Esophagus squamous epithelium (tissue), 4 donors: ENCODE results near the gene SLC23A3.

Experiments
- POLR2A ChIP-seq, 4 donors: fragments of 450-650 bp; IDR thresholded peaks; one replicate each; pipeline ENCODE4 v1.6.1; 2017; ENCODE audit warnings: antibody characterized with exemption in 4 of 4, mild to moderate bottlenecking in 4 of 4, moderate library complexity in 3 of 4
- TF ChIP-seq, protein P1 (sequence below), 6 experiments: fragments of 450-650 bp in 4 of 6; fragments of 200-600 bp in 2 of 6; sonication (generic) in 2 of 6; IDR thresholded peaks; one replicate each; pipeline ENCODE4 v1.5.1; 2016 to 2019; ENCODE audit warnings: antibody characterized with exemption in 6 of 6, mild to moderate bottlenecking in 4 of 6, moderate library complexity in 4 of 6

DNA sequence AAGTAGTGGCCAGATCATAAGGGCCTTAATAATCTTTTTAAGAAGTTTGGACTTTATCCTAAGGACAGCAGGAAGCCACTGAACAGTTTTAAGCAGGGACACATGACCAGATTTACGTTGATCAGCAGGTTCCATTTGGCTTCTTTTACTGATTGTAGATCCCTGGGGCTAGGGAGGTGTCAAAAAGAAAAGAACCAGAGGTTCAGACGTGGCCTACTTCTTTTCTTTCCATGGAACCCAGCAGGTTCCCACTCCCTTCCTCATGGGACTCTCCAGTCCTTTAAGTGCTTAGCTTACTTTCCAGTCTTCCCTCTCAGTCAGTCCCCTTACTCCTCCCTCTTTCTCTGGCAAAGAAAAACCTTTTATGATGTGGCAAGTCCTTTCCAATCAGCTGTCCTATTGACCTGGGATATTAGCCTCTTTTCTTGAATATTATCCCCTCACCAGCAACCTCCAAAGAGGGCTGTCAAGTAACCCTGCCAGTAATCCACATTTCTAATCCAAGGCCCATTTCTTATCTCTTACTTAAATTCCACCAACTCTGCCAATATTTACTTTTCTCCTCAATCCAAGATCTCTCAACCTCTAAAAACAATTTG is 42.7 kb downstream of the SLC23A3 start:
- TF ChIP-seq, protein P1, sequence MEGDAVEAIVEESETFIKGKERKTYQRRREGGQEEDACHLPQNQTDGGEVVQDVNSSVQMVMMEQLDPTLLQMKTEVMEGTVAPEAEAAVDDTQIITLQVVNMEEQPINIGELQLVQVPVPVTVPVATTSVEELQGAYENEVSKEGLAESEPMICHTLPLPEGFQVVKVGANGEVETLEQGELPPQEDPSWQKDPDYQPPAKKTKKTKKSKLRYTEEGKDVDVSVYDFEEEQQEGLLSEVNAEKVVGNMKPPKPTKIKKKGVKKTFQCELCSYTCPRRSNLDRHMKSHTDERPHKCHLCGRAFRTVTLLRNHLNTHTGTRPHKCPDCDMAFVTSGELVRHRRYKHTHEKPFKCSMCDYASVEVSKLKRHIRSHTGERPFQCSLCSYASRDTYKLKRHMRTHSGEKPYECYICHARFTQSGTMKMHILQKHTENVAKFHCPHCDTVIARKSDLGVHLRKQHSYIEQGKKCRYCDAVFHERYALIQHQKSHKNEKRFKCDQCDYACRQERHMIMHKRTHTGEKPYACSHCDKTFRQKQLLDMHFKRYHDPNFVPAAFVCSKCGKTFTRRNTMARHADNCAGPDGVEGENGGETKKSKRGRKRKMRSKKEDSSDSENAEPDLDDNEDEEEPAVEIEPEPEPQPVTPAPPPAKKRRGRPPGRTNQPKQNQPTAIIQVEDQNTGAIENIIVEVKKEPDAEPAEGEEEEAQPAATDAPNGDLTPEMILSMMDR (IDR thresholded peaks at IDR 0.05): no peak
- TF ChIP-seq POLR2A (IDR thresholded peaks at IDR 0.05): no peak
